ENCODE results near the gene HDGFL3. TPM values are rescaled to one million over a fixed set of nuclear protein-coding genes. Genes with fewer than 3 reads are reported as not detected.
A peak's percentile ranks its signal among the peaks of the same experiment; 100 is the strongest.

HDGFL3 gene
- total RNA-seq (2021; ENCODE audit: unreplicated experiment) = 34.1 TPM
- polyA plus RNA-seq (2012; ENCODE audit: insufficient read length) = 19.7 TPM
- percentile 75 among the genes with signal in this experiment for Bru-seq, nascent RNA
- percentile 65 among the genes with signal in this experiment for BruChase-seq, experiment 1, labeled RNA remaining after a 2-hour chase
- BruChase-seq, experiment 2, labeled RNA remaining after a 6-hour chase = percentile 73 among the genes with signal in this experiment
- long read RNA-seq, full-length matches to known transcripts = 66 of 87 reads
- long read RNA-seq, partial matches to known transcripts = 15 of 87 reads
- long read RNA-seq, other reads (novel, unspliced or antisense) = 6 of 87 reads

GRCh38 chr15:83207660-83208366 is at the start of gene HDGFL3:
TSS of gene HDGFL3 (minus strand) at chr15:83207823. CDS start at chr15:83207414, 409 bp downstream.
- ChIA-PET CTCF (no interaction called here), POLR2A (interaction anchor here (0.8 kb wide), 1 partner anchor 118 kb away, joined by 3 read pairs; no protein-coding TSS in a partner anchor)
- Histone ChIP-seq H3K9me3 (ENCODE audit: control insufficient read depth, insufficient read depth, low read depth, low read length) (no peaks in the 10 kb centered on the region), H3K4me3 (ENCODE audit: low read depth in 2 of 2, low read length in 2 of 2) (peak within 1 kb of the TSS; percentile 50 to 65), H3K4me1 (ENCODE audit: control insufficient read depth, insufficient read depth, low read length) (peaks cover 16% of the 10 kb centered on the region), H3K27me3 (ENCODE audit: control insufficient read depth, insufficient read depth, low read length) (no peaks in the 10 kb centered on the region), H3K27ac (ENCODE audit: low read length) (peak within 1 kb of the TSS; percentile 80), H3K36me3 (ENCODE audit: control insufficient read depth, insufficient read depth, low read length) (no peaks in the 10 kb centered on the region; the same call in 1 of the 2 replicates)
- TF ChIP-seq, protein P1, sequence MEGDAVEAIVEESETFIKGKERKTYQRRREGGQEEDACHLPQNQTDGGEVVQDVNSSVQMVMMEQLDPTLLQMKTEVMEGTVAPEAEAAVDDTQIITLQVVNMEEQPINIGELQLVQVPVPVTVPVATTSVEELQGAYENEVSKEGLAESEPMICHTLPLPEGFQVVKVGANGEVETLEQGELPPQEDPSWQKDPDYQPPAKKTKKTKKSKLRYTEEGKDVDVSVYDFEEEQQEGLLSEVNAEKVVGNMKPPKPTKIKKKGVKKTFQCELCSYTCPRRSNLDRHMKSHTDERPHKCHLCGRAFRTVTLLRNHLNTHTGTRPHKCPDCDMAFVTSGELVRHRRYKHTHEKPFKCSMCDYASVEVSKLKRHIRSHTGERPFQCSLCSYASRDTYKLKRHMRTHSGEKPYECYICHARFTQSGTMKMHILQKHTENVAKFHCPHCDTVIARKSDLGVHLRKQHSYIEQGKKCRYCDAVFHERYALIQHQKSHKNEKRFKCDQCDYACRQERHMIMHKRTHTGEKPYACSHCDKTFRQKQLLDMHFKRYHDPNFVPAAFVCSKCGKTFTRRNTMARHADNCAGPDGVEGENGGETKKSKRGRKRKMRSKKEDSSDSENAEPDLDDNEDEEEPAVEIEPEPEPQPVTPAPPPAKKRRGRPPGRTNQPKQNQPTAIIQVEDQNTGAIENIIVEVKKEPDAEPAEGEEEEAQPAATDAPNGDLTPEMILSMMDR (IDR thresholded peaks at IDR 0.05) = no peak
- intact Hi-C loops (cut with micrococcal nuclease; ENCODE audit: unreplicated experiment) (no loop called here), in situ Hi-C loops (cut with HindIII; ENCODE audit: low pct_unique_long_range_greater_than_20kb, low sequenced_read_pairs) (no loop called here)
- DNase-seq (ENCODE audit: low read depth, low spot score) = no peak
- no TSS peak for BruUV-seq (replicated peaks)
- ATAC-seq = peak; percentile 83

DNA sequence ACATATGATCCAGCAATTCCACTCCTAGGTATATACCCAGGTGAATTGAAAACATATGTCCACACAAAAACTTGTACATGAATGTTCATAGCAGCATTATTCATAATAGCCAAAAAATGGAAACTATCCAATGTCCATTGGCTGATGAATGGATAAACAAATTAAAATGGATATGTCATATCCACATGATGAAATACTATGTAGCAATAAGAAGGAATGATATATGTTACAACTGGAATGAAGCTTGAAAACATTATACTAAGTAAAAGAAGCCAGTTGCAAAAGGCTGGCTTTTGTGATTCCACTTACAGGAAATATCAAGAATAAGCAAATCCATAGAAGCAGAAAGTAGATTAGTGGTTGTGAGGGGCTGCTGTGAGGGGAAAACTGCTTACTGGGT is 43.2 kb upstream of the HDGFL3 start:
- ChIA-PET POLR2A (no interaction called here), CTCF (no interaction called here)
- in situ Hi-C loops (cut with HindIII; ENCODE audit: low pct_unique_long_range_greater_than_20kb, low sequenced_read_pairs) = no loop called here
- Histone ChIP-seq H3K4me1 (ENCODE audit: control insufficient read depth, insufficient read depth, low read length) (no peaks in the 10 kb centered on the region), H3K27me3 (ENCODE audit: control insufficient read depth, insufficient read depth, low read length) (peaks cover 4% of the 10 kb centered on the region; the same call in 1 of the 2 replicates), H3K9me3 (ENCODE audit: control insufficient read depth, insufficient read depth, low read depth, low read length) (no peaks in the 10 kb centered on the region), H3K4me3 (ENCODE audit: low read depth in 2 of 2, low read length in 2 of 2) (no peak overlapping the region), H3K36me3 (ENCODE audit: control insufficient read depth, insufficient read depth, low read length) (no peaks in the 10 kb centered on the region), H3K27ac (ENCODE audit: low read length) (no peak overlapping the region)
- BruUV-seq (replicated peaks) = no TSS peak
- ATAC-seq = no peak
- DNase-seq (ENCODE audit: low read depth, low spot score) = no peak
- intact Hi-C loops (cut with micrococcal nuclease; ENCODE audit: unreplicated experiment) = loop anchor here (10.0 kb wide), 1 partner anchor 114 kb away; no protein-coding TSS in a partner anchor
- TF ChIP-seq, protein P2, sequence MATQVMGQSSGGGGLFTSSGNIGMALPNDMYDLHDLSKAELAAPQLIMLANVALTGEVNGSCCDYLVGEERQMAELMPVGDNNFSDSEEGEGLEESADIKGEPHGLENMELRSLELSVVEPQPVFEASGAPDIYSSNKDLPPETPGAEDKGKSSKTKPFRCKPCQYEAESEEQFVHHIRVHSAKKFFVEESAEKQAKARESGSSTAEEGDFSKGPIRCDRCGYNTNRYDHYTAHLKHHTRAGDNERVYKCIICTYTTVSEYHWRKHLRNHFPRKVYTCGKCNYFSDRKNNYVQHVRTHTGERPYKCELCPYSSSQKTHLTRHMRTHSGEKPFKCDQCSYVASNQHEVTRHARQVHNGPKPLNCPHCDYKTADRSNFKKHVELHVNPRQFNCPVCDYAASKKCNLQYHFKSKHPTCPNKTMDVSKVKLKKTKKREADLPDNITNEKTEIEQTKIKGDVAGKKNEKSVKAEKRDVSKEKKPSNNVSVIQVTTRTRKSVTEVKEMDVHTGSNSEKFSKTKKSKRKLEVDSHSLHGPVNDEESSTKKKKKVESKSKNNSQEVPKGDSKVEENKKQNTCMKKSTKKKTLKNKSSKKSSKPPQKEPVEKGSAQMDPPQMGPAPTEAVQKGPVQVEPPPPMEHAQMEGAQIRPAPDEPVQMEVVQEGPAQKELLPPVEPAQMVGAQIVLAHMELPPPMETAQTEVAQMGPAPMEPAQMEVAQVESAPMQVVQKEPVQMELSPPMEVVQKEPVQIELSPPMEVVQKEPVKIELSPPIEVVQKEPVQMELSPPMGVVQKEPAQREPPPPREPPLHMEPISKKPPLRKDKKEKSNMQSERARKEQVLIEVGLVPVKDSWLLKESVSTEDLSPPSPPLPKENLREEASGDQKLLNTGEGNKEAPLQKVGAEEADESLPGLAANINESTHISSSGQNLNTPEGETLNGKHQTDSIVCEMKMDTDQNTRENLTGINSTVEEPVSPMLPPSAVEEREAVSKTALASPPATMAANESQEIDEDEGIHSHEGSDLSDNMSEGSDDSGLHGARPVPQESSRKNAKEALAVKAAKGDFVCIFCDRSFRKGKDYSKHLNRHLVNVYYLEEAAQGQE (IDR thresholded peaks at IDR 0.05; ENCODE audit: insufficient read depth in 1 of 2, low read depth in 2 of 2, low read length in 1 of 2) = no peak
- no peak for TF ChIP-seq POLR2AphosphoS5 (IDR thresholded peaks at IDR 0.05; ENCODE audit: low read depth, low read length)
- no peak for TF ChIP-seq TCF7L2 (IDR thresholded peaks at IDR 0.05; ENCODE audit: low read depth, low read length)
- TF ChIP-seq, protein P1 (IDR thresholded peaks at IDR 0.05) = no peak
- no peak for TF ChIP-seq SIN3A (IDR thresholded peaks at IDR 0.05; ENCODE audit: borderline replicate concordance, insufficient read depth, low read depth, low read length)

Data from Panc1 (cell line).